GM19372 (cell line): ENCODE measurements around the gene SYT2.

ENCODE experiments used
- ATAC-seq: cut with Tn5 transposase; IDR thresholded peaks from one replicate; pipeline ENCODE4 v1.9.1; 2021; ENCODE audit warnings: mild to moderate bottlenecking, low read depth, moderate library complexity; ENCODE audit not compliant: unreplicated experiment

SYT2 gene

DNA sequence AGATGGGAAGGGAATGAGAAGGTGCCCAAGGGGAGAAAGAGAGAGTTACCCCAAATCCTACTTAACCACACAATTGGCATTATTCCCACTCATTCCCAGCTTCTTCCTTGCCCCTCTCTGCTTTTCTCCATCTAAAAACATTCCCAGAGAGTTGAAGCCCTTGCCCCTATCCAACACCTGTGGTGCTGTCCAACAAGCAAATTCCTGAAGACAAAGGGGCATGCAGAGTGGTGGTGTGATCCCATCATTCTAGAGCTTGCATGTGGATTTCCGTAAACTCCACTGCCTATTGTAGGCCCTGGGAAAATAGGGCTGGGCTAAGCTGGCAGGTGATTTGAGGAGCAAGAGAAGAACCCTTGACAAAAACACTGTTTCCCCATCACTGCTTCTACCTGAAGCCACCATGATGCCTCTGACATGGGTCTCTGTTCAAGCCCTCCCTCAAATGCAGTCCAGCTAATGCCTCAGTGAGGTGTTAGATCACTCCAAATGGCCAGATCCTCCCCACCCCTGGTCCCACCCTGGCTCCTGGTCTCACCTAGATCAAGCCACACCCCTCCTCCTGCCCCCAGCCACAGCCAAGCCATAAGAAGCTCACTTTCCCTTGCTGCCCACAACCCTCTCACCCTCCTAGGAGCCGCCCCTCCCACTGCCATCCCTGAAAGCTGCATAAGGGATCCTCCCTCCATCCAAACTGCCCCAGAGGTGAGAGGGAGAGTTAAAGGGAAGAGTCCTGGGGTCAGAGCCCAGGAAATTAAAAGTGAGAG is 29.5 kb downstream of the SYT2 start:
- ATAC-seq = no peak

- no peak for ATAC-seq
Observed at GRCh38 chr1:202679406-202680177, 30.7 kb downstream of the SYT2 start.

- no peak for ATAC-seq
Observed at GRCh38 chr1:202677433-202677832, 32.8 kb downstream of the SYT2 start.

DNA sequence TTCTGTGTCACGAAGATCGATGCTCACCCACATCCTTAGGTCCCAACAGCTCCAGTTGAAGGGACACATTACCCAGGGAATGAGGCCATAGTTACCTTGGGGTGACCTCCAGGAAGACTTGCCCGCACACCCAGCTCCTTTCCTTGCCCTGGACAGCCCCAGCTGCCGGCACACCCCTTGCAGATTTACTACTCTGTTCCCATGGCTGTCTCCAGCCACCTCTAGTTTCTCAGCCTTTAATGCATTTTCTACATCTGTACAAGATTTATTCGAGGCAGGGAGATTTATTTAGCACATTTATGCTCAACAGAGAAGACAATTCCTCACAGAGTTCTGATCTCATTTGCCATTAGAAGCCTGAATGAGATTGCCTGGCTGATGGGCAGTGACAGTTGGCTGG is 36.7 kb downstream of the SYT2 start:
- no peak for ATAC-seq

- ATAC-seq = no peak
Observed at GRCh38 chr1:202671399-202671798, 38.9 kb downstream of the SYT2 start.

GRCh38 chr1:202665417-202665816 is 44.8 kb downstream of the SYT2 start:
- no peak for ATAC-seq

- no peak for ATAC-seq
Observed at GRCh38 chr1:202664083-202664482, 46.2 kb downstream of the SYT2 start.

DNA sequence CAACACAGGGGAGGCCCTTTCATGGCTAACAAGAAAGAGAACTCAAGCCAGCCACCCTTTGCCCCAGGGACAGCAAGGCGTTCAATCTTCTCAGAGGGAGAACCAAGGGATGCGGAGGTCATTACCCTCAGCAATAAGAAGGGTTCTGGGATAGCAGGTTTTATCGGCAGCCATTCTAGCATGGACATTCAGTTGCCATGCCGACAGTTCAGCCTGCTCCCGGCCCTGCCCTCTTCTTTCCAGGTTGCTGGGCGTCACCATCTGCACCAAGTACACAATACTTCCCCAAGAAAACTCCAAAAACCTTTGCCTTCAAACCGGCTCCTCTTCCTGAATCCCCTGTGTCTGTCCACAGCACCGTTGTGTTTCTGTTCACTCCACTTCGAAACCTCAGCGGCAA is 47.1 kb downstream of the SYT2 start:
- ATAC-seq = no peak

- no peak for ATAC-seq
Observed at GRCh38 chr1:202662081-202662480, 48.2 kb downstream of the SYT2 start.

GRCh38 chr1:202661136-202661845 is 49.0 kb downstream of the SYT2 start:
- ATAC-seq = no peak

GRCh38 chr1:202659974-202660373 is 50.3 kb downstream of the SYT2 start:
- no peak for ATAC-seq

DNA sequence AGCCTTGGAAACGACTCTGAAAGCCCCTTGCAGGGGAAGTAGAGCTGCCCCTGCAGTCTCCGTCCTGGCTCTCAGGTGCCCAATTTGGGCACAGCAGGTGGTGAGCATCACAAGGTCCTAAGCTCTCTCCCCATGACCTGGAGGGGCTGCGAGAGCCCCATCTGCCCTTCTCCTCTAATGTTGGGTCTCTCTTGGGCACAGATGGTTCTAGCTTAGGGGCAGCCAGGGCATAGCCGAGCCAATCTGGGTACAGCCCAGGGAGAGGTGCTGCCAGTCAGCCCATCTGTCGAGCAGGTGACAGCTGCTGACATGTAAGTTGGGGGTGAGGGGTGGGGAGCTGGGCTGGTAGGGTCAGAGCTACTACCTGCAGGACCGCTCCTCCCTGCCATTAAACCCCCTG is 50.7 kb downstream of the SYT2 start:
- ATAC-seq = no peak

DNA sequence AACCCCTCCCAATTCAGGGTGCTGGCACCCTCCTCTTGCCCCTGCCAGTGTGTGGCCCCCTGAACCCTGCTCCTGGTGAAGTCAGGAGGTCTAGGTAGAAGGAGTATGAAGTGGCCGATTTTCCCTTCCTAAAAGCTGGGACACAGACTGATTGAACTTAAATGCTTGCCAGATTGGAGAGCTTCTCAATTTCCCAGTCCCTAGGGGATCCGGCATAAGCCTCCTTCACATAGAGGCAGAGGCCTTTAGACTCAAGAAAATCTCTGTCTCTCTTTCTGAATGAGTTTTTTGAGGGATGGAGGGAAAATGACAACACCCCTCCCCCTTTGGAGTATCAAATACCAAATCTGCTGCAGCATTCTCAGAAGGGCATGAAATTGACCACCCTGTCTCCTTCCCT is 51.5 kb downstream of the SYT2 start:
- ATAC-seq = no peak

DNA sequence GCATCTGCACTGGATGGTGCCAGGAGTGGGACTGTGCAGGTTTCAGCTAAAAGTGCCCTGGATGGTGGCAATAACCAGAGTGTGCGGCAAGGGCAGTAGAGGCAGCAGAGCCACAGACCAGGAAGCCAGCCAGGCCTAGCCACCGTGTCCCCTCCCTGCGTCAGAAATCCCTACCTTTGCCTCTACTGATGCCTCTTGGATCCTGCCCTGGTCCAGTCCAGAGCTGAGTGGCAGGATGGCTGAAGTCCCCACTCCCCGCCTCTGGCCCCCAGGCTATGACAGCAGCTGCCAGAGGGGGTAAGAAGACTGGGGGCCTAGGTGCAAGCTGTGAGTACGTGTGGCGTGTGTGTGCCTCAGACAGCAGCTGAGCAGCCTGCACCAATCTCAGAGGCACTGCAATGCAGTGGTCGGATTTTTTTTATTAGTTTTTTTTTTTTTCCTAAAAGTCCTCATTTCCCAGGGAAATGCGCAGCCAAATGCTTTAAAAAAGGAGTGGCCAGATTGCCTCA is 51.9 kb downstream of the SYT2 start:
- no peak for ATAC-seq

- ATAC-seq = no peak
Observed at GRCh38 chr1:202656951-202657646, 53.2 kb downstream of the SYT2 start.

GRCh38 chr1:202656057-202656456 is 54.2 kb downstream of the SYT2 start:
- ATAC-seq = no peak

- no peak for ATAC-seq
Observed at GRCh38 chr1:202654079-202654478, 56.2 kb downstream of the SYT2 start.

DNA sequence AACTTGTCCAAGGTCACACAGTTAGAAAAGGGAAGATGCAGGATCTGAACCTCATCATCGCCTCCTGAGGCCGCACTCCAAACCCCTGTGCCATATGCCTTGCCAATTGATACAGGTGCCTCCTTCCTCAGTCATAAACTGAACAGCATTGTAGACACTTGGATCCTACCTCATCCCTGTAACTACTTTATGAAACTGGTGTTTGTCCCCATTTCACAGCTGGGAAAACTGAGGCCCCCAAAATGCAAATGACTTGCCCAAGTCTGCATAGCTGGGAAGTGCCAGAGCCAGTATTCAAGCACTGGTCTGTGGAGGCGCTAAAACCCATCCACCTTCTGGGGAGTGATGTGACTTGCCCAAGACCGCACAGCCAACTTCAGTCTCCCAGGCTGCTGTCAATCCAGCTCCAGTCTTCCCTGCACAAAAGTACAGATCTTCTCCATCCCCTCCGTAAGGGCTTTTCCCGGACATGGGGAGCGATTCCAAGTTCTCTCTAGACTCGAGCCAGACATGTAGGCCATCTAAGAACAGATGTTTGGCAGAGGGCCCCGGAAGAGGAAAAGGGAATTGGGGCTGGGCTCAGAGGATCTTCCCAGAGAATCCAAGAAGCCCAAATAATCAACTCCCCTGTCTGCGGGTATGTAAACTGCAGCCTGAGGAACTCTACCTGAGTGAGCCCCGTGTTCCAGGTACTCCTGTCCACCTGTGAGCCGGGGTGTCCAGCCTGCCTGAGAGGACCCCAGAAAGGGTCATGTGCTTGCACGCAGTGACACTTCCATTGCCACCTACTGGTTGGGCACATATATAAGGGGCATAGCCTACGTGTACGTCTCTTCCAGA is 60.5 kb downstream of the SYT2 start:
- no peak for ATAC-seq

GRCh38 chr1:202648605-202649226 is 61.5 kb downstream of the SYT2 start:
- ATAC-seq = no peak
